HepG2 (cell line): ENCODE data around the gene TUBAL3. TPM values are rescaled to one million over a fixed set of nuclear protein-coding genes. Genes with fewer than 3 reads are reported as not detected.

Experiments used
- GLMP ChIP-seq: sonication (generic); formaldehyde crosslinking; IDR thresholded peaks from 2 replicates; pipeline ENCODE4 v1.9.0; 2021; ENCODE audit warnings: missing genetic modification reagents, mild to moderate bottlenecking, borderline replicate concordance
- KLF6 ChIP-seq: IDR thresholded peaks from 2 replicates; pipeline ENCODE4 v1.8.0; 2016; ENCODE audit warnings: missing biosample characterization, missing genetic modification reagents
- NCOA1 ChIP-seq: sonication (generic); formaldehyde crosslinking; IDR thresholded peaks from 2 replicates; pipeline ENCODE4 v1.9.0; 2021; ENCODE audit warnings: missing genetic modification reagents
- SMC3 ChIP-seq: IDR thresholded peaks from 2 replicates; pipeline ENCODE4 v1.6.1; 2011; ENCODE audit warnings: low read length, improper control_type of control experiment
- ZBTB10 ChIP-seq: sonication (generic); formaldehyde crosslinking; IDR thresholded peaks from 2 replicates; pipeline ENCODE4 v1.4.0; 2020; ENCODE audit warnings: missing genetic modification reagents, borderline replicate concordance
- ZNF225 ChIP-seq: sonication (generic); formaldehyde crosslinking; IDR thresholded peaks from 2 replicates; pipeline ENCODE4 v1.4.0; 2020; ENCODE audit warnings: mild to moderate bottlenecking, missing genetic modification reagents
- ZNF747 ChIP-seq: sonication (generic); formaldehyde crosslinking; IDR thresholded peaks from 2 replicates; pipeline ENCODE4 v1.8.1; 2023; ENCODE audit warnings: missing genetic modification reagents, mild to moderate bottlenecking, borderline replicate concordance
- ZNF75D ChIP-seq: sonication (generic); formaldehyde crosslinking; IDR thresholded peaks from 2 replicates; pipeline ENCODE4 v1.8.1; 2023; ENCODE audit warnings: missing genetic modification reagents, mild to moderate bottlenecking, borderline replicate concordance
- polyA plus RNA-seq, 8 experiments: library from polyadenylated mRNA; depleted of rRNA in 3 of 8; stranded (reverse) in 7 of 8; unstranded in 1 of 8; fragments of >200 nt; fragmentation: Illumina TruSeq in 4 of 8; extraction: Trizol in 4 of 8; gene quantifications; 2 replicates each; pipeline versions ENCODE4 v1.2.1 to v1.2.3, GENCODE V29; 2011 to 2016; ENCODE audit warnings: low read depth in 4 of 8, missing spikeins in 1 of 8, mixed read lengths in 1 of 8; ENCODE audit not compliant: insufficient read depth in 1 of 8
- total RNA-seq, 5 experiments: library from RNA; depleted of rRNA; stranded (reverse); fragments of >200 nt; fragmentation: Illumina TruSeq; extraction: Trizol; gene quantifications; 2 replicates each; pipeline ENCODE4 v1.2.3, GENCODE V29; 2016; ENCODE audit warnings: low read depth in 1 of 5
- TF ChIP-seq, protein P1 (sequence below): sonication (generic); formaldehyde crosslinking; IDR thresholded peaks from 2 replicates; pipeline ENCODE4 v1.5.0; 2020; ENCODE audit warnings: mild to moderate bottlenecking, missing genetic modification reagents, borderline replicate concordance
- TF ChIP-seq, protein P2 (sequence below): sonication (generic); formaldehyde crosslinking; conservative IDR thresholded peaks from 2 replicates; pipeline ENCODE4 v1.4.0; 2020; ENCODE audit warnings: missing genetic modification reagents
- TF ChIP-seq, protein P3 (sequence below): sonication (generic); formaldehyde crosslinking; IDR thresholded peaks from 2 replicates; pipeline ENCODE4 v1.8.0; 2022; ENCODE audit warnings: missing genetic modification reagents, mild to moderate bottlenecking, inconsistent platforms, borderline replicate concordance
- TF ChIP-seq, protein P4 (sequence below): IDR thresholded peaks from 2 replicates; pipeline ENCODE4 v1.6.1; 2016

The TUBAL3 gene
- total and polyA plus RNA-seq, 2 of the 13 experiments (the other 11 are each of a cell fraction or from before 2014, with no cell fraction given), result 0.07 to 0.26 TPM

DNA sequence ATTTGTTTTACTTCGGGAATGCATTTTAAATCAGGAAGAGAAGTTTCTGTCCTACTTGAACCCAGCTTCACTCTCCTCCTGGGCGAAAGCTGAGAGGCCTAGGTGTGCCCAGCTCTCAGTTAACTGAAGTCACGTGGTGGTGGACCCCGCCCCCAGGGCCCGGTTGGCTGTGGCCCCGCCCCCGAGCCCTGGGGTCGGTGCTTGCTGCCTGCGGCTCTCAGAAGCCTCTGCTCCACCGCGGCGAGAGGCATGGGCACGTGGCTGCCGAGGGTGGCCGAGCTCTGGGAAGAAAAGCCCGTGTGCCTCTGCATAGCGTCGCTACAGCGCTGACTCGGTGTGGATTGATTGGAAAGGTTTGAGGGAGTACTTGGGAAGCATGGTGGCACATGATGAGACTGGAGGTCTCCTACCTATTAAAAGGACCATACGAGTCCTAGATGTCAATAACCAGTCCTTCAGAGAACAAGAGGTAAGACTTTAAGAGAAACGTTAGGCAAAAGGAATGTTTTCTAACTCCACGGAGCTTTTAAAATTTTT is 41.8 kb upstream of the TUBAL3 start (continued):
- TF ChIP-seq SMC3 (no peak), ZBTB10 (CRISPR knock-in tag) (no peak), GLMP (no peak), NCOA1 (CRISPR knock-in tag) (no peak), KLF6 (CRISPR knock-in tag) (peak; percentile 95), ZNF75D (CRISPR knock-in tag) (no peak), ZNF225 (CRISPR knock-in tag) (peak; percentile 90; the same call in 1 of the 2 replicates), ZNF747 (CRISPR knock-in tag) (peak; percentile 35; the same call in 1 of the 2 replicates)
- TF ChIP-seq, protein P1, sequence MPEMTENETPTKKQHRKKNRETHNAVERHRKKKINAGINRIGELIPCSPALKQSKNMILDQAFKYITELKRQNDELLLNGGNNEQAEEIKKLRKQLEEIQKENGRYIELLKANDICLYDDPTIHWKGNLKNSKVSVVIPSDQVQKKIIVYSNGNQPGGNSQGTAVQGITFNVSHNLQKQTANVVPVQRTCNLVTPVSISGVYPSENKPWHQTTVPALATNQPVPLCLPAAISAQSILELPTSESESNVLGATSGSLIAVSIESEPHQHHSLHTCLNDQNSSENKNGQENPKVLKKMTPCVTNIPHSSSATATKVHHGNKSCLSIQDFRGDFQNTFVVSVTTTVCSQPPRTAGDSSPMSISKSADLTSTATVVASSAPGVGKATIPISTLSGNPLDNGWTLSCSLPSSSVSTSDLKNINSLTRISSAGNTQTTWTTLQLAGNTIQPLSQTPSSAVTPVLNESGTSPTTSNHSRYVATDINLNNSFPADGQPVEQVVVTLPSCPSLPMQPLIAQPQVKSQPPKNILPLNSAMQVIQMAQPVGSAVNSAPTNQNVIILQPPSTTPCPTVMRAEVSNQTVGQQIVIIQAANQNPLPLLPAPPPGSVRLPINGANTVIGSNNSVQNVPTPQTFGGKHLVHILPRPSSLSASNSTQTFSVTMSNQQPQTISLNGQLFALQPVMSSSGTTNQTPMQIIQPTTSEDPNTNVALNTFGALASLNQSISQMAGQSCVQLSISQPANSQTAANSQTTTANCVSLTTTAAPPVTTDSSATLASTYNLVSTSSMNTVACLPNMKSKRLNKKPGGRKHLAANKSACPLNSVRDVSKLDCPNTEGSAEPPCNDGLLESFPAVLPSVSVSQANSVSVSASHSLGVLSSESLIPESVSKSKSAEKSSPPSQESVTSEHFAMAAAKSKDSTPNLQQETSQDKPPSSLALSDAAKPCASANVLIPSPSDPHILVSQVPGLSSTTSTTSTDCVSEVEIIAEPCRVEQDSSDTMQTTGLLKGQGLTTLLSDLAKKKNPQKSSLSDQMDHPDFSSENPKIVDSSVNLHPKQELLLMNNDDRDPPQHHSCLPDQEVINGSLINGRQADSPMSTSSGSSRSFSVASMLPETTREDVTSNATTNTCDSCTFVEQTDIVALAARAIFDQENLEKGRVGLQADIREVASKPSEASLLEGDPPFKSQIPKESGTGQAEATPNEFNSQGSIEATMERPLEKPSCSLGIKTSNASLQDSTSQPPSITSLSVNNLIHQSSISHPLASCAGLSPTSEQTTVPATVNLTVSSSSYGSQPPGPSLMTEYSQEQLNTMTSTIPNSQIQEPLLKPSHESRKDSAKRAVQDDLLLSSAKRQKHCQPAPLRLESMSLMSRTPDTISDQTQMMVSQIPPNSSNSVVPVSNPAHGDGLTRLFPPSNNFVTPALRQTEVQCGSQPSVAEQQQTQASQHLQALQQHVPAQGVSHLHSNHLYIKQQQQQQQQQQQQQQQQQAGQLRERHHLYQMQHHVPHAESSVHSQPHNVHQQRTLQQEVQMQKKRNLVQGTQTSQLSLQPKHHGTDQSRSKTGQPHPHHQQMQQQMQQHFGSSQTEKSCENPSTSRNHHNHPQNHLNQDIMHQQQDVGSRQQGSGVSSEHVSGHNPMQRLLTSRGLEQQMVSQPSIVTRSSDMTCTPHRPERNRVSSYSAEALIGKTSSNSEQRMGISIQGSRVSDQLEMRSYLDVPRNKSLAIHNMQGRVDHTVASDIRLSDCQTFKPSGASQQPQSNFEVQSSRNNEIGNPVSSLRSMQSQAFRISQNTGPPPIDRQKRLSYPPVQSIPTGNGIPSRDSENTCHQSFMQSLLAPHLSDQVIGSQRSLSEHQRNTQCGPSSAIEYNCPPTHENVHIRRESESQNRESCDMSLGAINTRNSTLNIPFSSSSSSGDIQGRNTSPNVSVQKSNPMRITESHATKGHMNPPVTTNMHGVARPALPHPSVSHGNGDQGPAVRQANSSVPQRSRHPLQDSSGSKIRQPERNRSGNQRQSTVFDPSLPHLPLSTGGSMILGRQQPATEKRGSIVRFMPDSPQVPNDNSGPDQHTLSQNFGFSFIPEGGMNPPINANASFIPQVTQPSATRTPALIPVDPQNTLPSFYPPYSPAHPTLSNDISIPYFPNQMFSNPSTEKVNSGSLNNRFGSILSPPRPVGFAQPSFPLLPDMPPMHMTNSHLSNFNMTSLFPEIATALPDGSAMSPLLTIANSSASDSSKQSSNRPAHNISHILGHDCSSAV (CRISPR knock-in tag), result no peak
- TF ChIP-seq, protein P2, sequence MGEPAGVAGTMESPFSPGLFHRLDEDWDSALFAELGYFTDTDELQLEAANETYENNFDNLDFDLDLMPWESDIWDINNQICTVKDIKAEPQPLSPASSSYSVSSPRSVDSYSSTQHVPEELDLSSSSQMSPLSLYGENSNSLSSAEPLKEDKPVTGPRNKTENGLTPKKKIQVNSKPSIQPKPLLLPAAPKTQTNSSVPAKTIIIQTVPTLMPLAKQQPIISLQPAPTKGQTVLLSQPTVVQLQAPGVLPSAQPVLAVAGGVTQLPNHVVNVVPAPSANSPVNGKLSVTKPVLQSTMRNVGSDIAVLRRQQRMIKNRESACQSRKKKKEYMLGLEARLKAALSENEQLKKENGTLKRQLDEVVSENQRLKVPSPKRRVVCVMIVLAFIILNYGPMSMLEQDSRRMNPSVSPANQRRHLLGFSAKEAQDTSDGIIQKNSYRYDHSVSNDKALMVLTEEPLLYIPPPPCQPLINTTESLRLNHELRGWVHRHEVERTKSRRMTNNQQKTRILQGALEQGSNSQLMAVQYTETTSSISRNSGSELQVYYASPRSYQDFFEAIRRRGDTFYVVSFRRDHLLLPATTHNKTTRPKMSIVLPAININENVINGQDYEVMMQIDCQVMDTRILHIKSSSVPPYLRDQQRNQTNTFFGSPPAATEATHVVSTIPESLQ, result 0 out of 2 replicates have a peak, but pooled peaks have one; percentile 86
- TF ChIP-seq, protein P3, sequence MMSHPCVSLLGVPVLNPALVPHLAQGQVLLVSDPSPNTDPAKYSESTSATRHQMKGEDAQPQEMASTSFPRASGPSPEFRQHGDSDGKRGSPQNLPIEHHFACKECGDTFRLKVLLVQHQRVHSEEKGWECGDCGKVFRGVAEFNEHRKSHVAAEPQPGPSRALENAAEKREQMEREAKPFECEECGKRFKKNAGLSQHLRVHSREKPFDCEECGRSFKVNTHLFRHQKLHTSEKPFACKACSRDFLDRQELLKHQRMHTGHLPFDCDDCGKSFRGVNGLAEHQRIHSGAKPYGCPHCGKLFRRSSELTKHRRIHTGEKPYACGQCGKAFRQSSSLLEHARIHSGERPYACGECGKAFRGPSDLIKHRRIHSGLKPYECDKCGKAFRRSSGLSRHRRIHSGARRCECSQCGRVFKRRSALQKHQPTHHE, result peak; percentile 78; the same call in 1 of the 2 replicates
- TF ChIP-seq, protein P4, sequence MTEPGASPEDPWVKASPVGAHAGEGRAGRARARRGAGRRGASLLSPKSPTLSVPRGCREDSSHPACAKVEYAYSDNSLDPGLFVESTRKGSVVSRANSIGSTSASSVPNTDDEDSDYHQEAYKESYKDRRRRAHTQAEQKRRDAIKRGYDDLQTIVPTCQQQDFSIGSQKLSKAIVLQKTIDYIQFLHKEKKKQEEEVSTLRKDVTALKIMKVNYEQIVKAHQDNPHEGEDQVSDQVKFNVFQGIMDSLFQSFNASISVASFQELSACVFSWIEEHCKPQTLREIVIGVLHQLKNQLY (CRISPR knock-in tag), result peak; percentile 79
